Muscle of arm (tissue), 12 donors: ENCODE measurements around the gene PTCH2. TPM values are rescaled to one million over a fixed set of nuclear protein-coding genes. Genes with fewer than 3 reads are reported as not detected.
"Not testable (repeated sequence)": the region's sequence is repeated elsewhere in the genome, so short reads cannot be mapped to it uniquely, and the experiment has no call there.

Experiments used
- DNase-seq: peaks from one replicate; pipeline ENCODE4 v3.0.0-alpha.2; 2013
- polyA plus RNA-seq, 12 donors: library from polyadenylated mRNA; unstranded; fragments of 120-200 nt; gene quantifications; one replicate each; pipeline ENCODE4 v1.2.1, GENCODE V29; 2013; ENCODE audit not compliant: insufficient read length in 12 of 12

Gene PTCH2
- polyA plus RNA-seq, 12 donors = 5.6 to 49.7 (median 8.7) TPM; not detected in 1

- DNase-seq = peak; percentile 57
Measured at GRCh38 chr1:44839576-44839975, 3.5 kb downstream of the PTCH2 start.

- DNase-seq = not testable (repeated sequence)
Measured at GRCh38 chr1:44838294-44838693, 4.8 kb downstream of the PTCH2 start.

GRCh38 chr1:44835738-44836675 lies 7.0 kb downstream of the PTCH2 start:
- DNase-seq = peak; percentile 86

GRCh38 chr1:44834328-44834727 lies 8.7 kb downstream of the PTCH2 start:
- DNase-seq = no peak

GRCh38 chr1:44832056-44832705 lies 10.9 kb downstream of the PTCH2 start:
- no peak for DNase-seq

- no peak for DNase-seq
Measured at GRCh38 chr1:44831516-44831915, 11.5 kb downstream of the PTCH2 start.

- no peak for DNase-seq
Measured at GRCh38 chr1:44830900-44831304, 12.2 kb downstream of the PTCH2 start.

GRCh38 chr1:44829506-44830384 lies 13.3 kb downstream of the PTCH2 start:
- no peak for DNase-seq

GRCh38 chr1:44828841-44829440 lies 14.1 kb downstream of the PTCH2 start:
- DNase-seq = no peak

- DNase-seq = no peak
Measured at GRCh38 chr1:44828003-44828651, 14.9 kb downstream of the PTCH2 start.

GRCh38 chr1:44827197-44828002 lies 15.7 kb downstream of the PTCH2 start:
- DNase-seq = no peak

GRCh38 chr1:44826375-44827196 lies 16.5 kb downstream of the PTCH2 start:
- peak; percentile 69 for DNase-seq

- not testable (repeated sequence) for DNase-seq
Measured at GRCh38 chr1:44824392-44824791, 18.7 kb downstream of the PTCH2 start.

GRCh38 chr1:44822981-44823451 lies 20.0 kb downstream of the PTCH2 start:
- no peak for DNase-seq

GRCh38 chr1:44822131-44822701 lies 20.8 kb downstream of the PTCH2 start:
- DNase-seq = no peak

- DNase-seq = no peak
Measured at GRCh38 chr1:44821240-44821715, 21.8 kb downstream of the PTCH2 start.

- no peak for DNase-seq
Measured at GRCh38 chr1:44820328-44821239, 22.5 kb downstream of the PTCH2 start.
